Ovary (tissue), 3 donors: ENCODE results near the gene RPL21.

Experiments
- POLR2A ChIP-seq: fragments of 450-650 bp; IDR thresholded peaks from one replicate; pipeline ENCODE4 v1.6.1; 2017; ENCODE audit warnings: antibody characterized with exemption, mild to moderate bottlenecking, moderate library complexity
- TF ChIP-seq, protein P1 (sequence below), 3 donors: fragments of 450-650 bp in 2 of 3; fragments of 200-600 bp in 1 of 3; IDR thresholded peaks; one replicate each; pipeline versions ENCODE4 v1.5.1 to v1.8.0; 2016 to 2022; ENCODE audit warnings: antibody characterized with exemption in 3 of 3, mild to moderate bottlenecking in 1 of 3
- donor health status: DM: no; HTN: no; CAD: no.

DNA sequence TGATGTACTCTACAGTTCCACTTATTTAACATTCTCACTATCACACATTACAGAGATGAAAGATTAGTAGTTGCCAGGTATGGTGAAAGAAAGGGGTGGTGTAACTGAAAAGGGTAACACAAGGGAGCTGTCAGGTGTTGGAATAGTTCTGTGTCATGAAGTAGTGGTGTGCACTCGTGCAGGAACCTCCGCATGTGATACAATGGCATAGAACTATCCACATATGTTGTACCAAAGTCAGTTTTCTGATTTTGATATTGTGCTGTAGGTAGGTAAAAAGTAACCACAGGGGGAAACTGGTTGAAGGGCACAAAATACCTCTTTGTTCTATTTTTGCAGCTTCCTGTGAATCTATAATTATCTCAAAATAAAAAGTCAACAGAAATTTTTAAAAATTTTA lies 24.4 kb upstream of the RPL21 start:
- TF ChIP-seq, protein P1, sequence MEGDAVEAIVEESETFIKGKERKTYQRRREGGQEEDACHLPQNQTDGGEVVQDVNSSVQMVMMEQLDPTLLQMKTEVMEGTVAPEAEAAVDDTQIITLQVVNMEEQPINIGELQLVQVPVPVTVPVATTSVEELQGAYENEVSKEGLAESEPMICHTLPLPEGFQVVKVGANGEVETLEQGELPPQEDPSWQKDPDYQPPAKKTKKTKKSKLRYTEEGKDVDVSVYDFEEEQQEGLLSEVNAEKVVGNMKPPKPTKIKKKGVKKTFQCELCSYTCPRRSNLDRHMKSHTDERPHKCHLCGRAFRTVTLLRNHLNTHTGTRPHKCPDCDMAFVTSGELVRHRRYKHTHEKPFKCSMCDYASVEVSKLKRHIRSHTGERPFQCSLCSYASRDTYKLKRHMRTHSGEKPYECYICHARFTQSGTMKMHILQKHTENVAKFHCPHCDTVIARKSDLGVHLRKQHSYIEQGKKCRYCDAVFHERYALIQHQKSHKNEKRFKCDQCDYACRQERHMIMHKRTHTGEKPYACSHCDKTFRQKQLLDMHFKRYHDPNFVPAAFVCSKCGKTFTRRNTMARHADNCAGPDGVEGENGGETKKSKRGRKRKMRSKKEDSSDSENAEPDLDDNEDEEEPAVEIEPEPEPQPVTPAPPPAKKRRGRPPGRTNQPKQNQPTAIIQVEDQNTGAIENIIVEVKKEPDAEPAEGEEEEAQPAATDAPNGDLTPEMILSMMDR (IDR thresholded peaks at IDR 0.05), result no peak
- TF ChIP-seq POLR2A, result no peak
